CD4-positive, alpha-beta T cell (primary cell): ENCODE measurements around the gene CACNA2D1. TPM values are rescaled to one million over a fixed set of nuclear protein-coding genes. Genes with fewer than 3 reads are reported as not detected.
"Not testable (repeated sequence)": the region's sequence is repeated elsewhere in the genome, so short reads cannot be mapped to it uniquely, and the experiment has no call there.

Source experiments
- ATAC-seq: fragments of 200-7000 bp; cut with Tn5 transposase; one replicate; pipeline ENCODE4 v1.10.0; 2022; ENCODE audit warnings: mild to moderate bottlenecking; ENCODE audit not compliant: poor library complexity
- CTCF ChIA-PET: fragments of 350-600 bp; sonication (Branson Sonifier 250); formaldehyde crosslinking; loops from one replicate; lab custom pipeline; 2021; ENCODE audit warnings: antibody characterized with exemption, inconsistent platforms; lab: Charles Lee
- POLR2A ChIA-PET: fragments of 350-600 bp; sonication (Branson Sonifier 250); formaldehyde crosslinking; loops from one replicate; lab custom pipeline; 2021; ENCODE audit warnings: antibody characterized with exemption, inconsistent platforms; lab: Charles Lee
- DNase-seq, 14 experiments: peaks; one replicate each; pipeline ENCODE4 v3.0.0-alpha.2; 2013 to 2020; ENCODE audit warnings: mixed read lengths in 2 of 14
- H3K27ac ChIP-seq, 2 donors: one replicate each; pipeline versions ENCODE4 v1.5.1 to v1.7.0; 2013; ENCODE audit warnings: low read length in 2 of 2, low read depth in 1 of 2, mild to moderate bottlenecking in 1 of 2
- H3K27me3 ChIP-seq, 2 experiments: 1 replicate in 1 of 2; 2 replicates in 1 of 2; pipeline versions ENCODE4 v1.6.1 to v1.7.0; 2013; ENCODE audit warnings: low read length in 2 of 2, control low read depth in 1 of 2, mild to moderate bottlenecking in 1 of 2, moderate library complexity in 1 of 2; ENCODE audit not compliant: insufficient read depth in 2 of 2, control insufficient read depth in 1 of 2
- H3K36me3 ChIP-seq: one replicate; pipeline ENCODE4 v1.6.1; 2013; ENCODE audit warnings: low read length, control low read depth; ENCODE audit not compliant: insufficient read depth
- H3K4me1 ChIP-seq: one replicate; pipeline ENCODE4 v1.6.1; 2013; ENCODE audit warnings: low read length, control low read depth; ENCODE audit not compliant: insufficient read depth
- H3K4me3 ChIP-seq: one replicate; pipeline ENCODE4 v1.5.1; 2013; ENCODE audit warnings: mild to moderate bottlenecking, low read length, moderate library complexity
- H3K9me3 ChIP-seq, 2 experiments: 1 replicate in 1 of 2; 2 replicates in 1 of 2; pipeline versions ENCODE4 v1.6.1 to v1.7.0; 2013; ENCODE audit warnings: low read length in 2 of 2, mild to moderate bottlenecking in 2 of 2, control low read depth in 1 of 2, moderate library complexity in 1 of 2; ENCODE audit not compliant: control insufficient read depth in 1 of 2, insufficient read depth in 1 of 2
- H3K27ac Mint-ChIP-seq: one replicate; pipeline ENCODE4 v1.8.0; 2020; ENCODE audit warnings: mixed read lengths
- H3K27me3 Mint-ChIP-seq: one replicate; pipeline ENCODE4 v1.8.0; 2021; ENCODE audit warnings: mixed read lengths
- H3K36me3 Mint-ChIP-seq: one replicate; pipeline ENCODE4 v1.8.0; 2021; ENCODE audit warnings: low read depth, mixed read lengths
- H3K4me1 Mint-ChIP-seq: one replicate; pipeline ENCODE4 v1.8.0; 2021; ENCODE audit warnings: low read depth, mixed read lengths
- H3K4me3 Mint-ChIP-seq: one replicate; pipeline ENCODE4 v1.8.0; 2020; ENCODE audit warnings: mild to moderate bottlenecking, mixed read lengths
- H3K9me3 Mint-ChIP-seq: one replicate; pipeline ENCODE4 v1.8.0; 2020; ENCODE audit warnings: mixed read lengths
- CTCF ChIP-seq: fragments of 200-600 bp; IDR thresholded peaks from one replicate; pipeline ENCODE4 v1.8.0; 2022; ENCODE audit warnings: antibody characterized with exemption, mild to moderate bottlenecking
- intact Hi-C, 2 experiments: fragments of 100-400 bp; cut with DNase I in 1 of 2; cut with micrococcal nuclease in 1 of 2; formaldehyde crosslinking; loops; one replicate each; pipeline versions ENCODE4 v1.15.1 to v1.9.0; 2023 to 2025; cut with DNase I, micrococcal nuclease
- total RNA-seq, 174 experiments: library from RNA in 2 of 174; stranded (reverse) in 2 of 174; gene quantifications; one replicate each; pipeline ENCODE4 v1.2.3 and lab custom pipeline; 2021 to 2026

The CACNA2D1 gene
- total RNA-seq, 2 experiments from 2014 or later = not detected

DNA sequence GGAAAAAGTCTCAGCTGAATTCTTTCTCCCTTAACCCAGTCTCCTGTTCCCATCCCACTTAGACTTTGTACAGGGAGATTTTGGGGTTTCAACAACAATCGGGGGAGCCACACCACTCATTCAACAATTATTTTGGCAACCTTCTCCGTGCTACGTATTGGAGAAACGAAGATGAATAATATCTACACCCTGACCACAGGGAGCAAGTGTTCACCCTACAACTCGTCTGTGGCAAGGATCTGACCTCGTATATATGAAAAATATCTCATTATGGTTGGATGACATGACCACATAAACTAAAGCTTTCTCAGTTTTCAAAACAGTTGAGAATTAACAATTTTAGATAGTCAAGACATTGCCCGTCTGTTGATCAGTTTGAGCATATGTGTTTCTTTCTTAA lies 302.1 kb downstream of the CACNA2D1 start:
- intact Hi-C loops = no loop called here
- no peaks in the 10 kb centered on the region for H3K9me3 Mint-ChIP-seq

GRCh38 chr7:82140608-82141007 lies 303.0 kb downstream of the CACNA2D1 start:
- H3K27ac Mint-ChIP-seq, H3K27me3 ChIP-seq, ATAC-seq, H3K4me1 ChIP-seq, POLR2A ChIA-PET, H3K36me3 ChIP-seq, DNase-seq, H3K36me3 Mint-ChIP-seq, H3K4me3 ChIP-seq, H3K27ac ChIP-seq, H3K27me3 Mint-ChIP-seq, H3K9me3 Mint-ChIP-seq, intact Hi-C loops, CTCF ChIA-PET, H3K4me3 Mint-ChIP-seq, H3K4me1 Mint-ChIP-seq: not testable (repeated sequence)
- H3K9me3 ChIP-seq = peaks cover 0 to 10% of the 10 kb centered on the region in 2 experiments

More for the DNA sequence above, 302.1 kb downstream of the CACNA2D1 start:
- CTCF ChIA-PET = no interaction called here
- no peaks in the 10 kb centered on the region for H3K27me3 Mint-ChIP-seq
- Histone ChIP-seq H3K9me3 (peaks cover 0 to 10% of the 10 kb centered on the region in 2 experiments), H3K36me3 (no peaks in the 10 kb centered on the region), H3K4me3 (no peak overlapping the region), H3K4me1 (no peaks in the 10 kb centered on the region), H3K27me3 (no peaks in the 10 kb centered on the region), H3K27ac (no peak overlapping the region)
- H3K4me1 Mint-ChIP-seq = no peaks in the 10 kb centered on the region
- TF ChIP-seq CTCF = no peak
- H3K27ac Mint-ChIP-seq = no peak overlapping the region
- DNase-seq (no peak), ATAC-seq (no peak)
- POLR2A ChIA-PET = no interaction called here
- no peak overlapping the region for H3K4me3 Mint-ChIP-seq
- no peaks in the 10 kb centered on the region for H3K36me3 Mint-ChIP-seq

DNA sequence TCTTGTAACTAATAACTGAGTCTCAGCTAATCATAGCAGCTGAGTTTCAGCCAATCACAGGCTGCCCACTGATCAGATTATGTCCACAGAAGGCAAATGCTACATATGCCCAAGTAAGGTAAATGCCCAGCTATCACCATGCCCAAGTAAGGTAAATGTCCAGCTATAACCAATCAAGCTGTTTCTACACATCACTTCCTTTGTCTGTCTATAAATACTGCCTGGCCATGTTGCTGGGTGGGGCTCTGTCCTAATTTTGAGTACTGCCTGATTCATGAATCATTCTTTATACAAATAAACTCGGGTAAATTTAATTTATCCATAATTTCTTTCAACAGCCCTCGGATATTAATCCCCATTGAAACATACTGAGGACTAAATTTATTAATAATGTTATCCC lies 312.4 kb downstream of the CACNA2D1 start:
- Mint-ChIP-seq H3K27me3 (no peaks in the 10 kb centered on the region), H3K4me1 (no peaks in the 10 kb centered on the region), H3K4me3 (no peak overlapping the region), H3K27ac (no peak overlapping the region), H3K9me3 (peaks cover 3% of the 10 kb centered on the region), H3K36me3 (no peaks in the 10 kb centered on the region)
- DNase-seq (no peak), ATAC-seq (no peak)
- Histone ChIP-seq H3K4me3 (no peak overlapping the region), H3K36me3 (no peaks in the 10 kb centered on the region), H3K9me3 (peaks cover 0 to 8% of the 10 kb centered on the region in 2 experiments), H3K4me1 (no peaks in the 10 kb centered on the region), H3K27me3 (no peaks in the 10 kb centered on the region), H3K27ac (no peak overlapping the region)
- TF ChIP-seq CTCF = no peak
- ChIA-PET CTCF (no interaction called here), POLR2A (no interaction called here)
- intact Hi-C loops = no loop called here

DNA sequence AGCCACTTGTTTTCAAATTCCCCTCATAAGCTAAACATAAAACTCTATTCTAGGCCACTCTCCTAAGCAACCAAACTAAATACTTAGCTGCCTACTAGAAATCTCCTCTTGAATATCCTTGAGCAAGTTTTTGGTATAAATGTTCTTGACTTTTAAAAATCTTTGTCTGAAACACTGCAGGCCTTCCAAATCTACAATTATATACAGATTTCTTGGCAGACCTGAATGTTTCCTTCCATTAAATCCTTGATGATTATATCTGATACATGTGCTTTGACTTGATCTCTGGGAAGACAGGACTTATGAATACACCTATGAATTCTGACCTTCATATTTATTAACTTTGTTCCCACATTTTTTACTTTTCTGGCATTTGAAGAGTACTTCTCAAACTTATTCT lies 314.5 kb downstream of the CACNA2D1 start:
- DNase-seq = no peak
- no peaks in the 10 kb centered on the region for H3K4me1 Mint-ChIP-seq
- H3K4me1 ChIP-seq = no peaks in the 10 kb centered on the region
- H3K9me3 Mint-ChIP-seq = peaks cover 5% of the 10 kb centered on the region
- no peak for ATAC-seq
- H3K36me3 ChIP-seq = no peaks in the 10 kb centered on the region
- H3K9me3 ChIP-seq = peaks cover 0 to 8% of the 10 kb centered on the region in 2 experiments
- no peak overlapping the region for H3K4me3 Mint-ChIP-seq
- no peak for TF ChIP-seq CTCF
- ChIA-PET POLR2A (no interaction called here), CTCF (no interaction called here)
- no peaks in the 10 kb centered on the region for H3K27me3 Mint-ChIP-seq
- H3K27ac Mint-ChIP-seq = no peak overlapping the region
- intact Hi-C loops = no loop called here
- no peak overlapping the region for H3K27ac ChIP-seq
- H3K36me3 Mint-ChIP-seq = no peaks in the 10 kb centered on the region
- no peaks in the 10 kb centered on the region for H3K27me3 ChIP-seq
- H3K4me3 ChIP-seq = no peak overlapping the region
